SKM-1 treated with dmso at 0.1 percent for 144 hours (cell line): ENCODE data around the gene XRCC3.
"Not testable (repeated sequence)": the region's sequence is repeated elsewhere in the genome, so short reads cannot be mapped to it uniquely, and the experiment has no call there.

Source experiments
- DNase-seq: peaks from one replicate; lab custom pipeline; 2025; ENCODE audit not compliant: unreplicated experiment; lab: John Stamatoyannopoulos, UW

Gene XRCC3

GRCh38 chr14:103695296-103696069 is 19.8 kb downstream of the XRCC3 start:
- DNase-seq, result no peak

GRCh38 chr14:103694572-103695026 is 20.7 kb downstream of the XRCC3 start:
- no peak for DNase-seq

DNA sequence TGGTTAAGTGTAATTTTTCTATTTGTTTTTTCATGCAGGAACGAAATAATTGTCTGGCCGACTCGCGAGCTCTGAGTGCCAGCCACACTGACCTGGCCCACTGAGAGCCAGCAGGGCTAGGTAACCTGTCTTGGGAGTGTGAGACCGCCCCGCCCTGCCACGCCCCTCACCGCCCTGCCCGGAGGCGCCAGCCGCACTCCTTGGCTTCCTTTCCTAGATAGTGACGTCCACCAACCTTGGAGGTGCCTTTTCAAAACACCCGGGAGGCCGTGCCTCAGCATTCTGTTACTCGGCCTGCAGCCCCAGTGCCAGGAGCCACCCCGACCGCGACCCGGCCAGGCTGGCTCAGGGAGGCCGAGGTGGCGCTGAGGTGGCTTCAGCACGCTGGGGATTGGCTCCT is 21.7 kb downstream of the XRCC3 start:
- DNase-seq, result no peak

DNA sequence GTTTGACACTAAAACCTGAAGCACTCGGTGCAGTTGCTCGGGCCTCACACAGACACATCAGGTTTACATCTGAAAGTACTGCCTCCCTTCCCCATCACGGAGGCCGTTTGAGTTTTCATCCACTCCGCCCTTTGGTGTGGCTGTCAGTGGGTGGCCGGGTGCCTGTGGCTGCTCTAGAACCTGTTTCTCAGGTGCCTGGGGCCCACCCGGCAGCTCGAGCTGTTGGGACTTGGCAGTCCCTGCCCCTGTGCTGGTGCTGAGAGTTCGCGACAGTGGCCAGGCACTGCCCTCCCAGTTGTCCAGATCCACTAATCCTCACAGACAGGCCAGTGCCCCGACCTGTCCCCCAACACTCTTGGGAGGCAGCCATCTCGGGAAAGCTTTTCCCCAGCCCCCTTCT is 22.4 kb downstream of the XRCC3 start:
- DNase-seq, result no peak

DNA sequence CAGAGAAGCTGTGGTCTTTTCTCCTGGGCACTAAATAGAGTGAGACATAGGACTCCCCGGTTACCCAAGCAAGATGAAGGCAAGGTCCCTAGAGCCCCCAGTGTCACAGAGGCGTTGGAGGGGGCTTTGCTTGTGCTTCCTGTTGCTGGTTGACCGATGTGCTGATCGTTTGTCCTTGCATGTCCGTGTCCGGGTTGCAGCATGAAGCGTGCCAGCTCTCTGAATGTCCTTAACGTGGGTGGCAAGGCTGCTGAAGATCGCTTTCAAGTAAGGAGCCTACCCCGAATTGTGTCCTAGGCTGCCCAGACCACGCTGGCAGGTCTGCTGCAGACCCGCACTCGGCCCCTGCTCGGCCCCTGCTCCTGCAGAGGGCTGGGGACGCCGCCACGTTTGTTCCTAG is 23.1 kb downstream of the XRCC3 start:
- no peak for DNase-seq

- not testable (repeated sequence) for DNase-seq
Observed at GRCh38 chr14:103691655-103692054, 23.6 kb downstream of the XRCC3 start.

- DNase-seq, result no peak
Observed at GRCh38 chr14:103690332-103690731, 24.9 kb downstream of the XRCC3 start.

GRCh38 chr14:103688906-103689902 is 26.0 kb downstream of the XRCC3 start:
- DNase-seq, result no peak

DNA sequence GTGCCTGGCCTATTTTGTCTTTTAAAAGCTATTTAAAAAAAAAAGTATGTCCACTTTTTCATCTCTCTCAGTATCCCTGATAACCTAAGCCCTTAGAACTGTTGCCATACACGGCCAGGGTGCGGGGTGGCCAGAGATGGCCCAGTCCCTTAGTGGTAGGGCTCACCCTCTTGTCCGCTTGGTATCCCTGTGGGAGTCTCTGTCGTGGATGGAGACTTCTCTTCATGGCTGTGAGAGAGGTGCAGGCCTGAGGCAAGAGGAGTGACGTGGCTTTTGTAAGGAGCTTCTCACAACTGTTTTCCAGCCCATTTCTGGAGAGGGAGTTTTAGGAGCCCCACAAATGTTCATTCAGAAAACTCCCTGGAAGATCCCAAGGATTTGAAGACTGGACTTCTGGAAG is 26.8 kb downstream of the XRCC3 start:
- DNase-seq, result no peak

DNA sequence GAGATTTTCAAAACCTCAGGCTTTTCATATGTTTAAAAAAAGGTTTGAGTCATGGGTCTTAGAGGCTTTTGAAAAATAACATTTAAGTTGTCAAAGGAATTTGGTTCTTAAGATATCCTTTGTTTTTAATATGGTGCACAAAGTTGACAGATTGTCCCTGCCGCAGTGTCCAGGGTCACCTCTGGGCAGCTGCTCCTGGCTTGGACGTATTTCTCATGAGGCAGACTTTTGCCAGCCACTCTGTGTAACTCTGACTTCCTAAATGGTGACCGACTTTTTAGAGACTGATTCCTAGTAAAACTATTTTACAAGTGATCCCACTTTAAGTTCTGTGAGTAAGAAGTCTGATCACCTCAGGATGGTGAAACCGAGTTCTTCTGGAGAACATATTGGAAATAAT is 27.5 kb downstream of the XRCC3 start:
- no peak for DNase-seq

GRCh38 chr14:103686831-103687485 is 28.3 kb downstream of the XRCC3 start:
- DNase-seq, result no peak

- no peak for DNase-seq
Observed at GRCh38 chr14:103685276-103686211, 29.7 kb downstream of the XRCC3 start.

DNA sequence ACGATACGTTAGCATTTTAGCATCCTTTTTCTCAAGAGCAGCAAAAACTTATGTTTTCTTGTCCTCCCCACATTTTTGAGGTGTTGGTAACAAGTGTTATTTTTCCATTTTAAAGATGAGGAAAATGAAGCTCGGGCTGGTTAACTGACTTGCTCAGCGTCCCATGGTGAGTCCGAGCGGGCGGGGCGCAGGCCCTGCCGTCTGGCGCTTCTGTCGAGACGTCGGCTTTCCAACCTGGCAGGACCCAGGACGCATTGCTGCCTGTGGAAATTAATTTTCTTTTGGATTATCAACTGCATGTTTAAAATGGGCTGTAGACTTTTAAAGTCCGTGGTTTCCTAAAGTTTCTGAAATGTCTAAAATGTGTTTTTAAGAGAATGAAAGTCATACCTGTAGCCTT is 30.4 kb downstream of the XRCC3 start:
- DNase-seq, result no peak

GRCh38 chr14:103684471-103684870 is 30.8 kb downstream of the XRCC3 start:
- DNase-seq, result no peak

GRCh38 chr14:103683139-103683538 is 32.1 kb downstream of the XRCC3 start:
- no peak for DNase-seq

GRCh38 chr14:103680491-103681231 is 34.6 kb downstream of the XRCC3 start:
- DNase-seq, result no peak

GRCh38 chr14:103679351-103679750 is 35.9 kb downstream of the XRCC3 start:
- DNase-seq, result no peak

- DNase-seq, result no peak
Observed at GRCh38 chr14:103676881-103677675, 38.2 kb downstream of the XRCC3 start.

DNA sequence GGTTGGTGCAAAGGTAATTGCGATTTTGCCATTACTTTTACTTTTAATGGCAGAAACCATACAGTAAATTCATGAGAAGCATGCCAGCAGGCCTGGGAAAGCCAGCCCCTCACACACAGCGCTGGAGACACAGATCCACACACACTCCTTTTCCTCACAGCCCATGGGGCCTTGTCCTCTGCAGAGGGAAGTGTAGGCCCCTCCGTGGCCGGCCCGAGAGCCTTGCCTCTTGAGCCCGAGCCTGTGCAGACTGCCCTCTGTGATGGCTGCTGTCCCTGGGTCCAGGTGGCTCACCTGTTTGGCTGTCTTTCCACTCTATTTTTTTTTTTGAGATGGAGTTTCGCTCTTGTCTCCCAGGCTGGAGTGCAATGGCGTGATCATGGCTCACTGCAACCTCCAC is 39.3 kb downstream of the XRCC3 start:
- DNase-seq, result no peak
